ENCODE results near the gene COQ8A.

- TF ChIP-seq CTCF (IDR thresholded peaks at IDR 0.05; ENCODE audit: poor library complexity) (no peak), EZH2 (IDR thresholded peaks at IDR 0.05; ENCODE audit: borderline replicate concordance) (no peak)
Observed at GRCh38 chr1:227009937-227010336, 69.8 kb downstream of the COQ8A start.

All from hepatocyte (in vitro differentiated cells).